DMS53 treated with DMSO at 0.1 percent for 48 hours (cell line): ENCODE measurements around the gene FADS6.
"Not testable (repeated sequence)": the region's sequence is repeated elsewhere in the genome, so short reads cannot be mapped to it uniquely, and the experiment has no call there.

Experiments
- DNase-seq: peaks from one replicate; lab custom pipeline; 2025; ENCODE audit not compliant: unreplicated experiment; lab: John Stamatoyannopoulos, UW

FADS6 gene

DNA sequence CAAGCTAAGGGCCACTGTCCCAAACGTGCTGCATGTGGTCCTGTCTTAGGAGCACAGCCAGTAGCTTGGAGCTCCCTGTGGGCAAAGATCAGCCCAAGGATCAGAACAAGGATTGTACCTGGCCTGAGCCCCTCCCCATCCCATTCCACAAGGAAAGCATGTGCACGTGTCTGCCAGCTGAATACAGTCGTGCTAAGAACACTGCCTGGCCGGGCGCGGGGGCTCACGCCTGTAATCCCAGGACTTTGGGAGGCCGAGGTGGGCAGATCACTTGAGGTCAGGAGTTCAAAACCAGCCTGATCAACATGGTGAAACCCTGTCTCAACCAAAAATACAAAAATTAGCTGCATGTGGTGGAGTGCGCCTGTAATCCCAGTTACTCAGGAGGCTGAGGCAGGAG lies 23.4 kb downstream of the FADS6 start:
- not testable (repeated sequence) for DNase-seq

DNA sequence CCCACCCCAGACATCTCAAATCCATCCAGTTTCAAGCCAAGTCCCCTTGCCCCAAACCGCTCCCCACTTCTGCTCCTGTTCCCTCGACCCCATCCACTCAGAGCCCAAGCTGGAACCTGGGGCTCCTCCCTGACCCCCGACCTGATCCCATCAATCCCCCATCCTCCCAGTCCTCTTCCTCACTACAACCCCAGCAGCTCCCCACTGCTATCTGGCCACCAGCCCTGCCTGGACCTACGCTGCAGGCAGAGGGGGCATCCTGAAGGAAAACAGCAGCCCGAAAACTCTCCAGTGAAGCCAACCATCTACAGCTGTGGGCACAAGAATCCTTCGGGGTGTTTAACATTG lies 24.6 kb downstream of the FADS6 start:
- DNase-seq: no peak

DNA sequence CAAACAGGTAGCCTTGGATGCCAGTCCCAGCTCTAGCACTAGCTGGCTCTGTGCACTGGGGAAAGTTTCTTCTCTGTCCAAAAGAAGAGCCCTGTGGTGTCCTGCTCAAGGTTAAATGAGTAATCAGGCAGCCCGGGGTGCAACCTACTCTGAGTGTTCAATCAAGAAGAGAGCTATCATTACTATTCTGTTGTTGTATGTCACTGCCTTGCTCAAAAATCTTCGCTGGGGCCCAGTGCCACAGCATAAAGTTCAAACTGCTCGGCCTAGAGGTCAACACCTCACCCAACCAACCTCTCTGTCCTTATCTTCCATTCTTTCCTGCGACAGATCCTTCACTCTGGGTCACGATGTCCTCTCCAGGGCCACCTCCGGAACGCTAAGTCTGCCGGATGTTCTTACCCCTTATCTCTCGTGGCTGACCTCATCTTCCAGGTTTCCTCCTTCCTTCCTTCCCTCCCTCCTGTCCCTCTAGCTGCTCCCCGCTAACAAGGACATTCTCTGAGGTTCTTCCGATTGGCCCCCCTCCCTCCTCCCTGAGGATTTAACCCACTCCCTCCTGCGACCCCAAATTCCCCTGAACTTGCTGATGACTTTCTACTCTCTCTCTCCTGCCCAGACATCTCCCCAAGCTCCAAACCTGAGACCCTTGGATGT lies 25.1 kb downstream of the FADS6 start:
- no peak for DNase-seq

DNA sequence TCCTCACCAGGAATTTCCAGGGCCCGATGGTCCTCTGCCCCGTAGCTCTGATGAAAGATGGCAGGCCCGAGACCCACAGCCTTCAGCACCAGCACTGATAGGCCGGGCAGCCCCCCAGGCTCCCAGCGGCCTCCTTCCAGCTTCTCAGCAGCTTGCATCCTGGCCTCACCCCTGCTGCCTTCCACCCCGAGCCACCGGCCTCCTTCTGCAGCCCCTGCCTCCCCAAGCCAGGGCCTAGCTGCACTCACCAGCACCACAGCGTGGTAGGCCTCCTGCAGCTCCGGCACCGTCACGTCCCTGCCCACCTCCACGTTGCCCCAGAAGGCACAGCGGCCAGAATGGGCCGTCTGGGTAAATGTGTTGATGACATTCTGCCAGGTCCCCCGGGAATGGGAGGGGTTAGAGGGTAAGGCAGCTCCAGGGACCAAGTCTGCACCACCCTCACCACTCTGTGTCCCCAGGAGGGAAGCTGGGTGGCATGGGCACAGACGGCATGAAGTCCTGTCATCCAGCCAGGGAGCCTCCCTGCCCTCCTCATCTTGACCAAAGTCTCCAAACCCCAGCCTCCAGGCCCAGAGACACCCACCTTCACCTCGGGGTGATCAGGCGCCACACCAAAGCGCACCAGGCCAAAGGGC lies 27.1 kb downstream of the FADS6 start:
- no peak for DNase-seq

DNA sequence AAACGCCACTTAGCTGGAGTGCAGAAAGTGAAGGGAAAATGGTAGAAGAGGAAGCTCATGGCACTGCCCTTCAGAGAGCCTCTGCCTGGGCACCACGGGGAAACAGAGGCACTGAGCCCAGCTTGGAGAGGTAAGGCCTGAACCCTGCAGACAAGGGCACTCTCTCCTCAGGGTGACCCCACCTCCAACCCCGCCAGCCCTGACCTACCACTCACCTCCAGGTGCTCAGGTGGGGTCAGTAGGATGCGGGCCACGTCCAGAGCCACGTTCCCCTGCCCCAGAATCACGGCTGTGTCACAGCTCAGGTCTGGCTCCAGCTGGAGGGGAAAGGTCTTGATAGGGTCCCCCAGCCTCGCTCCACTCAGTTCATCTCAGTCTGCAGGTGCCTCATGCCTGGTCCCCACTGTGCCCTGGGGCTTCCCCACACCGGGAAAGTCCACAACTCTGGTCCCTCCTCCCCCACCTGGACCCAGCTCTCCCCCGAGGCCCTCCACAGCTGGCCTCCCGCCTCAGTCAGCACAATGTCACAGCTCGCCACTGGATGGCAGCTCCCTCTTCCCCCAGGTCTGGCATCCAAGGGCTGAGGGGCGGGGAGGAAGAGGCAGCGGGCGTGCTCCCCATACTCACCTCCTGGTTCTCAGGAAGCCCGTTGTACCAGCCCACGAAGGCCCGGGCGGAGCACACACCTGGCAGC lies 27.8 kb downstream of the FADS6 start:
- DNase-seq: no peak

DNA sequence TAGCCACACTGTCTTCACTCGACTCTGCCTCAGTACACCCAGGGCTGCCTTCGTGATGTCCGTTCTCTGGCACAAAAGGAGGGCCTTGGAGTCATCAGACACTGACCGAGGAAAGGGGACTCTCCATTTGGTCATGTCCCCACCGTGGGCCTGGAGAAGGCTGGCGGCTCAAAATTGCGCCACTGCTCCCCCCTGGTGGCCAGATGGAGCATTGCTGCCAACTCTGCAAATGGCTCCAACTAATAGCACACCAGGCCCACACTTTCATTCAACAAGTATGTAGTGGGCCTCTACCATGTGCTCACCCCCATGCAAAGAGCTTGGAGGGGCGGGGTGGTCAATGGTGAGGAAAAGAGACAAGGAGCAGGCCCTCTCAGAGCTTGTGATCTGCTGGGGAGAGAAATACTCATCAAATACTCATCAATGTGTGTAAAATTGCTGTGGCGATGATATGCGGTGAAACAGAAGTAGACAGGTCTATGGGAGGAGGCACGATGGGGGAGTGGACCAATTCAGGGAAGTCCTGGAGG lies 28.5 kb downstream of the FADS6 start:
- DNase-seq: peak; percentile 53

DNA sequence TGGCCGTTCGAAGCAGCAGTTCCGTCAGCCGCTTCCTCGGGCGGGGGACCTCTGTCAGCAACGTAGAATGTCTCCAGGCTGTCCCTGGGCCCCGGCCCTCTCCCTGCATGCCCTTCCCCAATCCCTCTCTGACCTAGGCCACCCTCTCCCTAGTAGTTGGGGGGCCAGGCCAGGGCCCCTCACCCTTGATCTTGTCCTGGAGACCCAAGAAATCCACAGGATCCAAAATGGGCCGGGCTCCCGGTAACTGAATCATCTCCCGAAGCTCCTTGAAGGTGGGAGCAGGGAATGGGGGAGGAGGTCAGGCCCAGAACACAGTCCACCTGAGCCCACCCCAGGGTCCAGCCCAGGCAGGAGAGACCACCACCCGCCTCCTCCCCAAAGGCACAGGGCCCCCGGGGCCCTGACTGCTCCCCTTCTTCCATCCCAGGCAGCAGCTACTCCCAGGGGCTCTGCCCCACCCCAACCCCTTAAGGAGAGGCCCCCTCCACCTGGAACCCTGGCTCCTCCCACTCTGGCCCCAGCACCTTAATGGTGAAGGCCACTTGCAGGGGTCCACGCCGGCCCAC lies 29.1 kb downstream of the FADS6 start:
- DNase-seq: no peak

DNA sequence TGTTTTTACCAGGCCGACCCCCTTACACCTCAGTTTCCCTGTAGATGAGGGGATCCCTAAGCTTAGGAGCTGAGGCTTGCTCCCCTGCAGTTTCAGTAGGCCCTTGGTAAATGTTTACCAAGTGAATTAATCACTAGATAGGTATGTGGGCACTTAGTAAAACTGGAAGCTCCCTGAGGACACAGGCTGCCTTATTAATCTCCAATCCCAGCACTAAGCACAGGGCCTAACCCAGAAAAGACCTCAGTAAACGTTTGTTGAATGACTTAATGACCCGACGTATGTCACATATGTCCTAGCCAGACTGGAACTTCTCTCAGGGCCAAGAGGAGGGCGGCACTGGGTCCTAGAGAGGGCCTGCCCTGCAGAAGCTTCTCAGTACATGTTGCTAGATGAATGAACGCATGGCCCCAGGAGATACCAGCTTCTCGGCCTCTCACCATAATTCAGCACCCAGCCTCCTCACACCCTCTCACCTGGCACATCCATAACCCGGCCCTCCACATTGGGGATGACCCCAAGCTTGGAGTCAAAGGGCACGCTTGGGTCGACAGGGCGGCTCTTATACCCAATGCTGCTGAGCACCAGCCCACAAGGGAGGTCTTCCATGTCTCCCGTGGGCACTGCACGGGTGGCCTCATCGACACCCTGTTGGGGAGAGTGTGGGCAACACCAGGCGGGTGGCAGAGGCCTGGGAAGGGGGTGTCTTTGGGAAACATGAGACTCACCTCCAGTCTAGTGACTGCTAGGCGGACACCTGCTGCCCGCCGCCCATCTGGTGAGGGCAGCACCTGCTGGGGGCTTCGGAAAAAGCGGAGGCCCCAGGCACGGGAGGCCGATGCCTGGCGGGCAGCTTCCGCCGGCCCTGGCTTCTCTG lies 29.8 kb downstream of the FADS6 start:
- no peak for DNase-seq

DNA sequence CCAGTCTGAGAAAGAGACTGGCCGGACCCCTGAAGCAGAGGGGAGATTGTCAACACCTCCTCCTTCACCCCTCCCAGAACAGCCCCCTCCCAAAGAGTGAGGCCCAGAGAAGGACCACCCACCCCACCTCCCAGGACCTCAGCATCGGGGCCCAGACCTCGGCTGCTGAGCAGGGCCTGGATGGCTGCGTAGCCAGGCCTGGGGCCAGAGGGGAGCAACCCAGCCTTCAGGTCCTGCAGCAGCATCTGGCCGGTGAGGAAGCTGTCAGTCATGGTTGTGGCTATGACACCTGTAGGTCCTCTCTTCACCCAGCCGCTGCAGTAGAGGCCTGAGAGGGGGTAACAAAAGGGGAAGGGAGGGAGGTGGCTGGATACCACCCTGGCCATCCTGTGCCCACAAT lies 30.5 kb downstream of the FADS6 start:
- DNase-seq: no peak

DNA sequence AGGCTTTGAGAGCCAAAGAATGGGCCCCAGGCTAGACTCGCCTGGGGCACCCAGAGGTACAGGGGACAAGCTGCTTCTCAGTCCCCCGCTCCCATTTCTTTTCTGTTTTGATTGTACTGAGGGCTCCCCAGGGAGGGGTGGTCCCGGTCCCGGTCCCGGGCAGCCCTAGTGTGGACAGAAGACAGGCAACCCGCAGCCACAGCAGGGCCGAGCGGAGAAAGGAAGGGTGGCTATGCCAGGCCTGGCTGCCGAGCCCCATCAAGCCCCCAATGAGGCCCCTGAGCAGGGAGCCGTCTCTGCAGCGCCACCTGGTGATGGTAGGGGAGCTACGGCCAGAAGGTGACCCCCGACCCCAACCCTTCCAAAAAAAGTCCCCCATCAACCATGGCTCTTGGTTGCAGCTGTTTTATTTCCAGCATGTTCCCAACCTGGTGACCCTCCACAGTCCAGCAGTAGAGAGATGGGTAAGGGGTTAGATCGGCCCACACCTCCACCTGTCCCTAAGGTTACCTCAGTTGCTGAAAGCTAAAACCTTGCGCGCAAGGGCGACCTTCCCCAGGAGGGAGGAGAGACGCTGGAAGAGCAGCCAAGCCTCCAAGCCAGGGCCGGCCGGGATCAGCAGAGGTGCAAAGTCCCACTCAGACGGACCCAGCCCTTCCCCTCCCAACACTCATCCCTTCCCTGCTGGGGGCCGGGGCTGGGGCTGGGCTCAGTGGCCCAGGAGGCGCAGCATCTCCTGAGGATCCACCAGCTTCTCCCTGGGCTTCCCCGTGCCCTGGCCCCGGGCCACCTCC lies 31.1 kb downstream of the FADS6 start:
- no peak for DNase-seq

DNA sequence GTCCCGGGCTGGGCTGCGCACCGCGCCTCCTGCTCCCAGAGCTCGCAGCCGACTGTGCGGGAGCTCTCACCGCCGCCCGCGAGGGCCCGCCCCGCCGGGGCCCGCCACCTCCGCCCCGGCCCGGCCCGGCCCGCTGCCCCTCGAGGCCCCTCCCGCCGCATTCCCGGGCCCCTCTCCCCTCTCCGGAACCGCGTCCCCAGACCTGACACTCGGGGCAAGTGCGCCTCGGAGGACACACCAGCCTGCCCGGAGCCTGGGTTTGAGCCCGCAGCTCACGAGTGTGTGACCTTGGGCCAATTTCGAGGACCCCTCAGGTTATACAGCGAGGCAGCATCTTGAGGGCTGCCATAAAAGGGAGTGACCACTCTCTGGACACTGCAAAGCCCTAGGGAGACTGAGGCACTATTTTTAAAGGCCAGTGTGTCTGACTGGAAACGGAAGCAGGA lies 31.7 kb downstream of the FADS6 start:
- DNase-seq: no peak

DNA sequence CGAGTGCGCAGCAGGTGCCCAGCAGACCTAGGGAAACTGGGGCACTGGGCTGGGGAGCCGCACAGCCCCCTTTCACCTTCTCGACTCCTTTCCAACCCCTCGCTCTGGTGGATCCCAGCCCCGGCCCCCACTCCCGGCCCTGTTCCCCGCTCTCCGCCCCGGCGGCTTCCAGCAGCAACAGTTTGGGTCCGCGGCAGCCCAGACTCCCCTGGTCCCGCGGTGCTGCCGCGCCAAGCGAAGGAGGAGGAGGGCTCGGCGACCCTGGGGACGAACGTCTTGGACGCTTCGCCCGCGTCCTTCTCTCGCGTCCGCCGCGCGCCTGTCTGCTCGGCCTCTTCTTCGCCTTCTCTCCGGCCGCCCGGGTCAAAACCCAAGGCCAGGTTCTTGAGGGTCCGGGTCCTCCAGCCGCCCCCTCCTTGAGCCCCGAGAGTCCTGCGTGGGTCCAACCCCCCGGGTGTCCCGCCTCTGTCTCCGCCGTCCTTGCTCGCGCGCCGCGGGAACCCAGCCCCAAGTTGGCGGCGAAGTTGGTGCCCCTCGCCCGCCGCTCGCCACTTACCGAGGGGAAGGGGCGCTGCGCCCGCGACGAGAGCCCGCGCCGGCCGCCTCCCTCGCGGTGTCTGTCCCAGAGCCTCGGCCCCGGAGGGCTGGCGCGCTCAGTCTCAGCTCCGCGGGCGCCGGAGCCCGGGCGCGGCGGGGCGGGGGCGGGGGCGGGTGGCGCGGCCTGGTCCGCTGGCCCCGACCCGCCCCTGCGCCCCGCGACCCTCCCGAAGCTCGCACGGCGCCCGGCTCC lies 32.4 kb downstream of the FADS6 start:
- DNase-seq: no peak

DNA sequence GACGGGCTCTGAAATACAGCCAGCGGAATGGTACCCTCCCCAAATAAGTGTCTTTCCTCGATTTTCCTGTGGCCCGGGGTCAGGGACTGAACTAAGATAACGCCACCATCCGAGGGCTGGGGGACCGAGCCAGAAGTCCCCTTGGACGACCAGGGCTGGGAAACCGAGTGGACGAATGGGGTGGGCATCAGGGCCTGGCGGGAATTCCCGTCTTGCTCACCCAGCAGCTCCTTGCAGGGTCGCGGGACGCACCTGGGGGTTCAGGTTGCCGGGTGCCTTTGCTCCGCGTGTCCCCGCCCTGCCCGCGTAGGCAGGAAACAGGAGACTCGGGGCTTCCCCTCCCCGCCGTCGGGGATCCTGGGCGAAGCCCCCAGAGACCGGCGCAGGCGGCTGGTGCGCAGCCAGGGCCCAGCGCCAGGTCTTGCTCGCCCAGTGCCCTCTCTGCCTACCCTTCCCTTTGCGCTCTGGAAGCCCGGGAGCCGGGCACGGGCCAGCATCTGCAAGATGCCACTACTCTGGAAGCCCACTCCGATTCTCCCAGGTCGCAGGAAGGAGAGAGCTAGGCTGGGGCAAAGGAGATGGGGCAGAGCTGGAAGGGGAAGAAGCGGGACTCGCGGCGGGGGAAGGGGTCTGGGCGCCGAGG lies 33.1 kb downstream of the FADS6 start:
- no peak for DNase-seq

DNA sequence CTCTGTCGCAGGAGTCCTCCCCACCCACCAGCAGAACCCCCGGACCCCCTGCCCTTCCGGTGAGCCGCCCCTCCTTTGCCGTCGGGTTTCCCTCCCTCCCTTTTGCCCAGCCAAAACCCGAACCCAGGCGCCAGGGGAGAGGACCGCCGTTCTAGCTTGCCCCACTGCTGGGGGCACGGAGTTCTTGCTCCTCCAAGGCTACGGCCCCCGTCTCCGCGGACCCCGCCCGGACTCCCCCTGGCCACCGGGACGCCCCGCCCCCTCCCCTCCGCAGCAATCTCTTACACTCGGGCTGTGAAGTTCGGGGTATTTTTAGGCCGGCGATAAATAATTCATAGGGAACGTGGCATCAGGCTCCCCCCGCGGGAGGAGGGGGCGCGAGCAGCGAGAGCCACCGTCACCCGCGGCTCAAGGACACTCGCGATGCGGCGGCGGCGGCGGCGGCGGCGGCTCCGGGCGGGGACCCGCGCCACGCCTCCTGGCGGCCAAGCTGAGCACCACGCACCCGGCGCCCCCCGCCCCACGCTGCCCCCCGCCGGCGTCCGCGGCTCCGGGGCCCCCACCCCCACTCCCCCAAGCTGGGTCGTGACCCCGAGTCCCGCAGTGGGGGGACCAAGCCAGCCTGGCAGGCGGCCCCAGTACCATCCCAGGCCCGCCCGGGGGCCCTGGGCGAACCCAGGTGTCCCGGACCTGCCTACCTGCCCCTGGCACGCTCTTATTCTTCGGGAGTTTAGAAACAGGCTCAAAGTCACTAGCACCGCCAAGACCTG lies 33.8 kb downstream of the FADS6 start, which contains the start of gene GRIN2C:
TSS of gene GRIN2C (minus strand) at position 427 of the 770 bp plus-strand sequence. CDS start 4,793 bp downstream, outside the sequence.
- DNase-seq: no peak

DNA sequence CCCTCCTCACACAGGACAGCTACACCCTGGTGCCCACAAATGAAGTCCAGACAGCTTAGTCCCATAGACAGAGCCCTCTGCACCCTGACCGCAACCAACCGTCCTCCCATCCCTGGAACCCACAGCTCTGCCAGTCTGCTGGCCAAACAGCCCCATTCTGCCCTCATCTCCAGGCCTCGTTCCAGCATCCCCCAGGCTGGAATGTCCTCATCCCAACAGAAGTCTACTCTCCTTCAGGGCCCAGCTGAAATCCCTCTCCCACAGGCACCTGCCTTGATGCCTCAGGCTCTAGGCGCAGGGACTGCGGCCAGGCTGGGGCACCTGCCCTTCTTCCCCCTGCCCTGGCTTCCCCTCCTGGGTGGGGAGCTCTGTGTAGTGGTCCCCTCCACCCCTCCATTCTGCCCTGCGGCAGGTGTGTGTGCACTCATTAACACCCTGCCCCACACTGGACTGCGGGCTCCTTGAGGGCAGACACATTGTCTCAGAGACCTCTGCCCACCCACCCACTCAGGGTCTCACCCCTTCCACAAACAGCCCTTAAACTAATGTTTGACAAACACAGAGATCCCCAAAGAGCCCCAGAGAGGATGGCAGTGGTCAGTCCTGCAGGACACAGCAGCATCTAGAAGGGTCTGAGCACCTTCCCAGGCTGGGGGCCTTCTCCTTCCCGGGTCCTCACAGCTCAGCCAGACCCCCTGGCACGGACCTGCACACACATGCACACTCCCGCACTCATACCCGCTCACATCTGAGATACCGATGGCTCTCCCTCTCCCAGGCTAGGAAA lies 34.6 kb downstream of the FADS6 start:
- no peak for DNase-seq

DNA sequence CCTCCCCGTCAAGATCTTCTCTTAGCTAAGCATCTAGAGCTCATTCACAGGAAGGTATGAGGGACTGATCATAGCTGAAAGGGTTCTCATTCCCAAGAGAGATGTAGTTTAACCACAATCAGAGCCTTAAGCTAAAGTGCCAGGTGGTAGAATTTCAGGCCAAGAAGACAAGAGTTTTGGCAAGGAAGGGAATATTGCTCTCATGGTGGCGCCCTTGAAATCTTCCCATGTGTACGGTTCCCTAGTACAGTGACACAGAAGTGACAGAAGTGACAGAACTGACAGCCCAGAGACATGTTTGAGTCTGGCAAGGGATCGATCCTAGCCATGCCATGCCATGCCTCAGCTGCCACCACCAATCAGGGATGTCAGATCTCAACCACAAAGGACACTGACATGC lies 36.2 kb downstream of the FADS6 start:
- no peak for DNase-seq

DNA sequence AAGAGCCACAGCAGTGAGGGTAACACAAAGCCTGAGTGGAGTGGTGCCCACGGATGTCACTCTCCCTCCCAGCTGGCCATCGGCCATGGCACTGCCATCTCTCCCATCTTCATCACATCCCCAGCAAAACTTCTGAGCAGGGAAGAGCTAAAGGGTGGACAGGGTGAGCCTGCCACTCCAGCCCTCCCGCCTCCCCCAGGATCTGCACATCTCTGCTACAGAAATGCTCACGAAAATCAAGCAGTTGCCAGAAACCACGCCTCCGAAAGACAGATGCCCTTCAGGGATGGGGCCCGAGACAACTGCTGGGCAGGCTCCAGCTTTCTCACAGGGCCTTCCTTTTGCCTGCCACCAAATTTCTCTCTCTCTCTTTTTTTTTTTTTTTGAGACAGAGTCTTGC lies 37.3 kb downstream of the FADS6 start:
- no peak for DNase-seq
